Tibial artery (tissue), 4 donors: ENCODE measurements around the gene WASHC3.

ENCODE experiments used
- DNase-seq, 2 donors: peaks; one replicate each; pipeline ENCODE4 v3.0.0-alpha.2; 2019
- H3K27ac ChIP-seq, 2 donors: fragments of 200-600 bp; sonication (generic) in 1 of 2; 1 replicate in 1 of 2; 2 replicates in 1 of 2; pipeline ENCODE4 v1.5.1; 2018 to 2019; ENCODE audit warnings: mild to moderate bottlenecking in 1 of 2
- H3K27me3 ChIP-seq, 2 donors: fragments of 200-600 bp; sonication (generic) in 1 of 2; one replicate each; pipeline versions ENCODE4 v1.5.1 to v1.6.0; 2016 to 2019
- H3K36me3 ChIP-seq, 3 donors: fragments of 200-600 bp; sonication (generic) in 2 of 3; one replicate each; pipeline ENCODE4 v1.5.1; 2016 to 2019; ENCODE audit warnings: mild to moderate bottlenecking in 2 of 3
- H3K4me1 ChIP-seq, 4 donors: fragments of 200-600 bp; sonication (generic) in 2 of 4; 1 replicate in 3 of 4; 2 replicates in 1 of 4; pipeline ENCODE4 v1.5.1; 2016 to 2019
- H3K4me3 ChIP-seq, 2 donors: fragments of 200-600 bp; sonication (generic) in 1 of 2; 1 replicate in 1 of 2; 2 replicates in 1 of 2; pipeline ENCODE4 v1.5.1; 2018 to 2019; ENCODE audit warnings: mild to moderate bottlenecking in 2 of 2
- H3K9me3 ChIP-seq, 3 donors: fragments of 200-600 bp; sonication (generic) in 1 of 3; one replicate each; pipeline ENCODE4 v1.5.1; 2016 to 2019
- intact Hi-C: fragments of 100-400 bp; cut with DNase I; formaldehyde crosslinking; loops from one replicate; pipeline ENCODE4 v1.15.0; 2023; ENCODE audit warnings: low total_unique reads
- TF ChIP-seq, protein P1 (sequence below), 2 experiments: fragments of 200-600 bp in 1 of 2; fragments of 450-650 bp in 1 of 2; IDR thresholded peaks; one replicate each; pipeline ENCODE4 v1.5.1; 2017 to 2019; ENCODE audit warnings: antibody characterized with exemption in 2 of 2, mild to moderate bottlenecking in 1 of 2, moderate library complexity in 1 of 2

The WASHC3 gene

DNA sequence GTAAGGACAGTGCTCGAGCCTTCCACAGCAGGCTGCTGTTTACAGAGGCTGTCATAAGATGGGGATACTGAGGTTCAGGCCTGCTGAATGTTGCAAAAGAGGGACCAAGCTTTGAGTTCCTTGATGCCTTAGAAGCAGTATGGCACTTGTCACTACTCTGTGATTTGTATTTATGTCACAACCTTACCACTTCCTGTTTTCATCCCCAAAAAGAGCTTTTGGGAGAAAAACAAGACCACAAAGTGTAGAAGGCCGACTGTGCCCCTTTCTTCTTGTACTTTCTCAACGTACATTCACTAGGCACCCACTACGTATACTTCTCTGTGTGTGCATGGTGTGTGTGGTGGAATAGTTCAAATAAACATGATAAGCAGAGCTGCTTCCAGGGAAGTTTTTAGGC is 94.3 kb downstream of the WASHC3 start:
- Histone ChIP-seq H3K9me3 (peaks cover 0 to 3% (median 0%) of the 10 kb centered on the region in 3 donors), H3K4me1 (no peaks in the 10 kb centered on the region), H3K27me3 (no peaks in the 10 kb centered on the region), H3K27ac (no peak overlapping the region), H3K36me3 (no peaks in the 10 kb centered on the region), H3K4me3 (no peak overlapping the region)
- intact Hi-C loops: no loop called here
- TF ChIP-seq, protein P1, sequence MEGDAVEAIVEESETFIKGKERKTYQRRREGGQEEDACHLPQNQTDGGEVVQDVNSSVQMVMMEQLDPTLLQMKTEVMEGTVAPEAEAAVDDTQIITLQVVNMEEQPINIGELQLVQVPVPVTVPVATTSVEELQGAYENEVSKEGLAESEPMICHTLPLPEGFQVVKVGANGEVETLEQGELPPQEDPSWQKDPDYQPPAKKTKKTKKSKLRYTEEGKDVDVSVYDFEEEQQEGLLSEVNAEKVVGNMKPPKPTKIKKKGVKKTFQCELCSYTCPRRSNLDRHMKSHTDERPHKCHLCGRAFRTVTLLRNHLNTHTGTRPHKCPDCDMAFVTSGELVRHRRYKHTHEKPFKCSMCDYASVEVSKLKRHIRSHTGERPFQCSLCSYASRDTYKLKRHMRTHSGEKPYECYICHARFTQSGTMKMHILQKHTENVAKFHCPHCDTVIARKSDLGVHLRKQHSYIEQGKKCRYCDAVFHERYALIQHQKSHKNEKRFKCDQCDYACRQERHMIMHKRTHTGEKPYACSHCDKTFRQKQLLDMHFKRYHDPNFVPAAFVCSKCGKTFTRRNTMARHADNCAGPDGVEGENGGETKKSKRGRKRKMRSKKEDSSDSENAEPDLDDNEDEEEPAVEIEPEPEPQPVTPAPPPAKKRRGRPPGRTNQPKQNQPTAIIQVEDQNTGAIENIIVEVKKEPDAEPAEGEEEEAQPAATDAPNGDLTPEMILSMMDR (IDR thresholded peaks at IDR 0.05): no peak
- DNase-seq: no peak

DNA sequence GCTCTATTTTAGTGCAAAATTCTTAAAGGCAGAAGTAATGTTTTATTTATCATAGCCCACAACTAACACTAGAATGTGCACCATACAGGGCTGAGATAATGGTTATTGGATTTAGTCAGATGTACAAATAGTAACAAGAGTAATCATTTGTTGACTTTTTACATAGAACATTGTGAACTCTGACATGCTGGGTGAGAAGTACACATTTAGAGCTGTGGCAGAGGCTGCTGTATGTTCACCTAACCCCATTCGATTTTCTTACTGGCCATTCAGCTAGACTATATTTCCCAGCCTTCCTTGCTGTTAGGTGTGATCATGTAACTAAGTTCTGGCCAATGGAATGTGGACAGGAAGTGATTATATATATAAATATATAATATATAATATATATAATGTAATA is 95.3 kb downstream of the WASHC3 start:
- H3K27ac ChIP-seq: no peak overlapping the region
- no peaks in the 10 kb centered on the region for H3K27me3 ChIP-seq
- TF ChIP-seq, protein P1 (IDR thresholded peaks at IDR 0.05): no peak
- DNase-seq: no peak
- H3K4me1 ChIP-seq: no peaks in the 10 kb centered on the region
- no peak overlapping the region for H3K4me3 ChIP-seq
- H3K9me3 ChIP-seq: peaks cover 0 to 3% (median 0%) of the 10 kb centered on the region in 3 donors
- intact Hi-C loops: no loop called here
- no peaks in the 10 kb centered on the region for H3K36me3 ChIP-seq

DNA sequence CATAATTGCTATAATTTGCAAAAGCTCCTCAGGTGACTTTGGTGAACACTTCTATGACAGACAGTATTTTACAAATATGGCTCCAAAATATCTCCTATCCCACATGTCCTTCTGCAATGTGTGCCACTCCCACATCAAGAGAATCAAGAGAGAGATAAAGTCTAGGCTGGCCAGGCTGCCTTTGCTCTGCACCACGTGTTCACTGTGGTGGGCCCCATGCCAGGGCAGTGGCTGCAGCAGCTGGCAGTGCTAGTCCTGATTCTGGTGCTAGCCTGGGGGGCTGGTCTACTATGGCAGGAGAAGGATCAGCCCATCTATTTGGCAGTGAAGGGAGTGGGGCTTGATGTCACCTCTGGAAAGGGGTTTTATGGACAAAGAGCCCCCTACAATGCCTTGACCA is 98.1 kb downstream of the WASHC3 start:
- Histone ChIP-seq H3K36me3 (no peaks in the 10 kb centered on the region), H3K4me1 (no peaks in the 10 kb centered on the region), H3K9me3 (peaks cover 0 to 10% (median 6%) of the 10 kb centered on the region in 3 donors), H3K27me3 (no peaks in the 10 kb centered on the region), H3K27ac (no peak overlapping the region), H3K4me3 (no peak overlapping the region)
- intact Hi-C loops: no loop called here
- no peak for DNase-seq
- TF ChIP-seq, protein P1 (IDR thresholded peaks at IDR 0.05): no peak
